Measurements from ENCODE around the gene TRIM65.

- TF ChIP-seq CTCF (IDR thresholded peaks at IDR 0.05 in 4 of 5, conservative IDR thresholded peaks at IDR 0.05 in 1 of 5) (no peak), POLR2A (IDR thresholded peaks at IDR 0.05) (no peak)
These were observed 29.2 kb upstream of the TRIM65 start for GRCh38 chr17:75925912-75926311.
